Nephron (organoid): ENCODE data around the gene CACNA2D3.

ENCODE experiments used
- H3K27ac Mint-ChIP-seq, 3 experiments: 2 replicates each; pipeline ENCODE4 v1.8.0; 2020; ENCODE audit warnings: mixed read lengths in 3 of 3, mild to moderate bottlenecking in 2 of 3, moderate library complexity in 1 of 3
- H3K27me3 Mint-ChIP-seq: 2 replicates; pipeline ENCODE4 v1.8.0; 2021; ENCODE audit warnings: low read depth, mild to moderate bottlenecking, moderate library complexity, mixed read lengths
- H3K36me3 Mint-ChIP-seq: 2 replicates; pipeline ENCODE4 v1.8.0; 2020; ENCODE audit warnings: low read depth, mixed read lengths
- H3K4me1 Mint-ChIP-seq: 2 replicates; pipeline ENCODE4 v1.8.0; 2020; ENCODE audit warnings: mixed read lengths
- H3K4me3 Mint-ChIP-seq, 3 experiments: 2 replicates each; pipeline ENCODE4 v1.8.0; 2020; ENCODE audit warnings: mild to moderate bottlenecking in 3 of 3, mixed read lengths in 3 of 3, moderate library complexity in 2 of 3
- H3K9me3 Mint-ChIP-seq: 2 replicates; pipeline ENCODE4 v1.8.0; 2020; ENCODE audit warnings: mixed read lengths
- TF ChIP-seq, protein P1 (sequence below), 3 experiments: fragments of 200-600 bp; sonication (generic); IDR thresholded peaks; one replicate each; pipeline ENCODE4 v1.5.0; 2021; ENCODE audit warnings: antibody characterized with exemption in 3 of 3; ENCODE audit not compliant: unreplicated experiment in 3 of 3

CACNA2D3 gene

GRCh38 chr3:54591157-54591556 lies 468.8 kb downstream of the CACNA2D3 start:
- Mint-ChIP-seq H3K27ac (no peak overlapping the region), H3K4me1 (no peaks in the 10 kb centered on the region), H3K4me3 (no peak overlapping the region), H3K9me3 (peaks cover 3% of the 10 kb centered on the region), H3K27me3 (peaks cover 5% of the 10 kb centered on the region), H3K36me3 (no peaks in the 10 kb centered on the region)
- TF ChIP-seq, protein P1, sequence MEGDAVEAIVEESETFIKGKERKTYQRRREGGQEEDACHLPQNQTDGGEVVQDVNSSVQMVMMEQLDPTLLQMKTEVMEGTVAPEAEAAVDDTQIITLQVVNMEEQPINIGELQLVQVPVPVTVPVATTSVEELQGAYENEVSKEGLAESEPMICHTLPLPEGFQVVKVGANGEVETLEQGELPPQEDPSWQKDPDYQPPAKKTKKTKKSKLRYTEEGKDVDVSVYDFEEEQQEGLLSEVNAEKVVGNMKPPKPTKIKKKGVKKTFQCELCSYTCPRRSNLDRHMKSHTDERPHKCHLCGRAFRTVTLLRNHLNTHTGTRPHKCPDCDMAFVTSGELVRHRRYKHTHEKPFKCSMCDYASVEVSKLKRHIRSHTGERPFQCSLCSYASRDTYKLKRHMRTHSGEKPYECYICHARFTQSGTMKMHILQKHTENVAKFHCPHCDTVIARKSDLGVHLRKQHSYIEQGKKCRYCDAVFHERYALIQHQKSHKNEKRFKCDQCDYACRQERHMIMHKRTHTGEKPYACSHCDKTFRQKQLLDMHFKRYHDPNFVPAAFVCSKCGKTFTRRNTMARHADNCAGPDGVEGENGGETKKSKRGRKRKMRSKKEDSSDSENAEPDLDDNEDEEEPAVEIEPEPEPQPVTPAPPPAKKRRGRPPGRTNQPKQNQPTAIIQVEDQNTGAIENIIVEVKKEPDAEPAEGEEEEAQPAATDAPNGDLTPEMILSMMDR (IDR thresholded peaks at IDR 0.05; ENCODE audit: unreplicated experiment in 3 of 3), result no peak

- H3K36me3 Mint-ChIP-seq, result no peaks in the 10 kb centered on the region
- TF ChIP-seq, protein P1 (IDR thresholded peaks at IDR 0.05; ENCODE audit: unreplicated experiment in 3 of 3), result no peak
- no peaks in the 10 kb centered on the region for H3K4me1 Mint-ChIP-seq
- no peak overlapping the region for H3K27ac Mint-ChIP-seq
- no peaks in the 10 kb centered on the region for H3K9me3 Mint-ChIP-seq
- no peak overlapping the region for H3K4me3 Mint-ChIP-seq
- peaks cover 11% of the 10 kb centered on the region for H3K27me3 Mint-ChIP-seq
Observed at GRCh38 chr3:54593653-54594052, 471.3 kb downstream of the CACNA2D3 start.

DNA sequence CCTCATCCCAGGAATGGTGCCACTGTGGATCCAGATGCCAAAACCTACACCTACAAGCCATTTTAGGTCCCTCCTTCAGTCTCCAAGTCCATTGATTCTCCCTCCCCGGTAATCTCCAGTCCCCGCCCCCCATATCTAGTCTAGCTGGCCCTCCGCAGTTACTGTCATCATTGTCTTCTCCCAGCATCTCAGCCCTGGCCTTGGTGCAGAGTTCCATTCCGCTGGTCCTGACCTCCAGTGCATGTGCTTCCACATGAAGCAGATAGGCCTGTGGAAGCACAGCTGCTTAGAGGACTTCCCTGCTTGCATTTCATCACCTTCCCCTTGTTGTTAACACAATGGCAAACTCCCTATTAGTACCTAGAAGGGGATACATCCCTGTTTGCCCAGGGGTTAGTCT lies 473.7 kb downstream of the CACNA2D3 start:
- TF ChIP-seq, protein P1 (IDR thresholded peaks at IDR 0.05; ENCODE audit: unreplicated experiment in 3 of 3), result no peak
- H3K27me3 Mint-ChIP-seq, result peaks cover 13% of the 10 kb centered on the region
- H3K4me3 Mint-ChIP-seq, result no peak overlapping the region
- no peaks in the 10 kb centered on the region for H3K36me3 Mint-ChIP-seq
- H3K4me1 Mint-ChIP-seq, result peaks cover 10% of the 10 kb centered on the region
- no peaks in the 10 kb centered on the region for H3K9me3 Mint-ChIP-seq
- no peak overlapping the region for H3K27ac Mint-ChIP-seq

- no peak overlapping the region for H3K4me3 Mint-ChIP-seq
- H3K27ac Mint-ChIP-seq, result peak overlapping the region in 2 of 3 experiments; percentile 35 to 65
- TF ChIP-seq, protein P1 (IDR thresholded peaks at IDR 0.05; ENCODE audit: unreplicated experiment in 3 of 3), result no peak
- H3K4me1 Mint-ChIP-seq, result peaks cover 10% of the 10 kb centered on the region
- no peaks in the 10 kb centered on the region for H3K9me3 Mint-ChIP-seq
- H3K36me3 Mint-ChIP-seq, result no peaks in the 10 kb centered on the region
- peaks cover 13% of the 10 kb centered on the region for H3K27me3 Mint-ChIP-seq
Observed at GRCh38 chr3:54599716-54600115, 477.4 kb downstream of the CACNA2D3 start.

DNA sequence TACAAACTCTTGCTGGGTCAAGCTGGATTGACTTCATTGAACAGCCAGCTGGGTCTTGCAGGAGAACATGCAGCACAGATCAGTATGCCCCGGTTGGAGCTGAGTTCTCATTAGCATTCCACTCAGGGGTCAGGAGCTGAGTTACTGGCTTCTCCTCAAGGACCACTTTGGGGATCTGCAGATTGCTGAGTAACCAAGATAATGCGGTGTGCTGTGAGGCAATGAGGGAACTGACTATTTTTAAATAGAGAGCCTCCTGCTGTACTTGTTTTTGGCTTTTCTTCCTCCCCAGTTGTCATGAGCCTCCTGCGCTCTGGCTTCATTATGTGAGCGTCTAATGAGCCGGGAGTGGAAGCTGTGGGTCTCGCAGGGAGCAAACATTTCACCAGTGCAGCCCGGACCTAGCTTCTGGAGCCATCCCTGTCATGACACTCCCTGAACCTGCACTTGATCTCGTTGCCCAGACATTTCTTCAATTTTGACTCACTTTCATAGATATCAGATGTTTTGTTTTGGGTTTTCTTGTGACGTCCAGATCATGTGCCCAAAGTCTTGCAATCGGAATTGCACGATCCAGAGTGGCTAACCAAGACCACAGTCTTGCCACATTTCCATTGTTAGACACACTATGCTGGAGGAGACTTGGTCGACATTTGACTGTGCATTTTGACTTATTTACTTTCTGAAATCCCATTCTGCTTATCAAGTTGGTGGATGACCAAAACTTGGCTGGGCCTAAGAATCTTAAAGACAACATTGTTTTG lies 478.3 kb downstream of the CACNA2D3 start:
- Mint-ChIP-seq H3K4me3 (no peak overlapping the region), H3K36me3 (no peaks in the 10 kb centered on the region), H3K27ac (peak overlapping the region; percentile 35 to 65 (median 60)), H3K4me1 (peaks cover 10% of the 10 kb centered on the region), H3K9me3 (no peaks in the 10 kb centered on the region), H3K27me3 (peaks cover 9% of the 10 kb centered on the region)
- TF ChIP-seq, protein P1 (IDR thresholded peaks at IDR 0.05; ENCODE audit: unreplicated experiment in 3 of 3), result no peak

DNA sequence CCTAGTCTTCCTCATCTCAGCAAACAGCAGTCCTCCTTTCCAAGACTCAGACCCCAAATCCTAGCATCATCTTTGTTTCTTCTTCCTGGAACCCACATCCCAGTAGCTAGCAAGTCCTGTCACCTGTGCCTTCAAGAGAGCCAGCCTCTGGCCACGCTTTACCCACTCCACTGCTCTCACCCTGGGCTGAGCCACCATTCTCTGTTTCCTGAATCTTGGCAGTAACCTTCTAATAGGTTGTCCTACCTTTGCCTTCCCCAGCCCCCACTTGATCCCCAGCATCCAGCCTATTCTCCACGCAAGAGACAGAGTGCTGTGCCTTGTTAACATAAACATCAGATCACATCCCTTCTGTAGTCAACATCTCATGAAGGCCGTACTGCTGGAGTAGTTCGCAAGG lies 482.1 kb downstream of the CACNA2D3 start:
- Mint-ChIP-seq H3K27me3 (peaks cover 3% of the 10 kb centered on the region), H3K4me3 (no peak overlapping the region), H3K27ac (no peak overlapping the region), H3K4me1 (peaks cover 10% of the 10 kb centered on the region), H3K36me3 (peaks cover 4% of the 10 kb centered on the region), H3K9me3 (peaks cover 11% of the 10 kb centered on the region)
- TF ChIP-seq, protein P1 (IDR thresholded peaks at IDR 0.05; ENCODE audit: unreplicated experiment in 3 of 3), result no peak
